Kidney epithelial cell (primary cell): ENCODE results near the gene GET3. TPM values are rescaled to one million over a fixed set of nuclear protein-coding genes. Genes with fewer than 3 reads are reported as not detected.
"Not testable (repeated sequence)": the region's sequence is repeated elsewhere in the genome, so short reads cannot be mapped to it uniquely, and the experiment has no call there.

Experiments used
- DNase-seq: peaks from one replicate; pipeline ENCODE4 v3.0.0-alpha.2; 2010; ENCODE audit warnings: low read depth
- H3K27me3 ChIP-seq: 2 replicates; pipeline ENCODE4 v1.6.0; 2011; ENCODE audit warnings: low read length; ENCODE audit not compliant: control insufficient read depth, insufficient read depth
- H3K36me3 ChIP-seq: 2 replicates; pipeline ENCODE4 v1.5.1; 2011; ENCODE audit warnings: low read length; ENCODE audit not compliant: control insufficient read depth, insufficient read depth
- H3K4me3 ChIP-seq: 2 replicates; pipeline ENCODE4 v1.5.1; 2011; ENCODE audit warnings: low read depth, mild to moderate bottlenecking, control low read depth, low read length
- total RNA-seq: library from RNA; depleted of rRNA; stranded (reverse); fragments of >200 nt; gene quantifications from 2 replicates; pipeline ENCODE4 v1.2.3, GENCODE V29; 2015
- TF ChIP-seq, protein P1 (sequence below): IDR thresholded peaks from 2 replicates; pipeline ENCODE4 v1.5.1; 2011; ENCODE audit warnings: mild to moderate bottlenecking, moderate library complexity, low read length, control low read depth, inconsistent platforms; ENCODE audit not compliant: insufficient read depth, poor library complexity, severe bottlenecking

Gene GET3
- total RNA-seq, 1 donor from 2014 or later, result 146 TPM

DNA sequence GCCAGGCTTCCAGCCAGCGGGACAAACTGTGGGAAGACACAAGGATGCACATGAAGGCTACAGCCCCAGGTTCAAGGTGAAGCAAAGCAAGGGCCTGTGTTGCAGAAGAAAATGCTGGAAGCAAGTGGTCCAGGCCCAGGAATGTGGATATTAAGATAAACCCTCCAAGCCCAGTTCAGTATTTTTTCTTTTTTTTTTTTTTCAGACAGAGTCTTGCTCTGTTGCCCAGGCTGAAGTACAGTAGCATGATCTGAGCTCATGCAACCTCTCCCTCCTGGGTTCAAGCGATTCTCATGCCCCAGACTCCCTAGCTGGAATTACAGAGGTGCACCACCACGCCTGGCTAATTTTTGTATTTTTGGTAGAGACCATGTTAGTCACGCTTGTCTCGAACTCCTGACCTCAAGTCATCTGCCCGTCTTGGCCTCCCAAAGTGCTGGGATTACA is 59.9 kb downstream of the GET3 start:
- no peak for DNase-seq
- TF ChIP-seq, protein P1, sequence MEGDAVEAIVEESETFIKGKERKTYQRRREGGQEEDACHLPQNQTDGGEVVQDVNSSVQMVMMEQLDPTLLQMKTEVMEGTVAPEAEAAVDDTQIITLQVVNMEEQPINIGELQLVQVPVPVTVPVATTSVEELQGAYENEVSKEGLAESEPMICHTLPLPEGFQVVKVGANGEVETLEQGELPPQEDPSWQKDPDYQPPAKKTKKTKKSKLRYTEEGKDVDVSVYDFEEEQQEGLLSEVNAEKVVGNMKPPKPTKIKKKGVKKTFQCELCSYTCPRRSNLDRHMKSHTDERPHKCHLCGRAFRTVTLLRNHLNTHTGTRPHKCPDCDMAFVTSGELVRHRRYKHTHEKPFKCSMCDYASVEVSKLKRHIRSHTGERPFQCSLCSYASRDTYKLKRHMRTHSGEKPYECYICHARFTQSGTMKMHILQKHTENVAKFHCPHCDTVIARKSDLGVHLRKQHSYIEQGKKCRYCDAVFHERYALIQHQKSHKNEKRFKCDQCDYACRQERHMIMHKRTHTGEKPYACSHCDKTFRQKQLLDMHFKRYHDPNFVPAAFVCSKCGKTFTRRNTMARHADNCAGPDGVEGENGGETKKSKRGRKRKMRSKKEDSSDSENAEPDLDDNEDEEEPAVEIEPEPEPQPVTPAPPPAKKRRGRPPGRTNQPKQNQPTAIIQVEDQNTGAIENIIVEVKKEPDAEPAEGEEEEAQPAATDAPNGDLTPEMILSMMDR, result no peak

DNA sequence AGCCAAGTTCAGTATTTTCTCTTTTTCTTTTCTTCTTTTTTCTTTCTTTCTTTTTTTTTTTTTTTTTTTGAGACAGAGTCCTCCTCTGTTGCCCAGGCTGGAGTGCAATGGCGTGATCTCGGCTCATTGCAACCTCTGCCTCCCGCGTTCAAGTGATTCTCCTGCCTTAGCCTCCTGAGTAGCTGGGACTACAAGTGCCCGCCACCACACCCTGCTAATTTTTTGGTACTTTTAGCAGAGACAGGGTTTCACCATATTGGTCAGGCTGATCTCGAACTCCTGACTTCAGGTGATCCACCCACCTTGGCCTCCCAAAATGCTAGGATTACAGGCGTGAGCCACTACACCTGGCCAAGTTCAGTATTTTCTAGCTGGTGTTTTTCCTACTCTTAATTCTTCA is 60.3 kb downstream of the GET3 start:
- not testable (repeated sequence) for H3K36me3 ChIP-seq, DNase-seq, H3K27me3 ChIP-seq, H3K4me3 ChIP-seq

More for the DNA sequence above, 59.9 kb downstream of the GET3 start:
- Histone ChIP-seq H3K36me3 (no peaks in the 10 kb centered on the region), H3K27me3 (no peaks in the 10 kb centered on the region), H3K4me3 (no peak overlapping the region)

Other genes with a start within 250 kb of the GET3 start
- gene ZNF564, start 186.0 kb upstream of the GET3 start, total RNA-seq, result 4.0 and 7.9 TPM in 2 replicates
- gene ZNF490, start 126.7 kb upstream of the GET3 start, total RNA-seq, result 6.0 and 6.6 TPM in 2 replicates
- 11.0 and 16.2 TPM in 2 replicates for gene ZNF791, start 126.6 kb upstream of the GET3 start, total RNA-seq
- 92.8 and 141 TPM in 2 replicates for gene MAN2B1, start 70.8 kb upstream of the GET3 start, total RNA-seq
- gene WDR83, start 70.7 kb upstream of the GET3 start, total RNA-seq, result 15.7 and 16.6 TPM in 2 replicates
- 109 and 127 TPM in 2 replicates for gene DHPS, start 55.6 kb upstream of the GET3 start, total RNA-seq
- gene GNG14, start 49.5 kb upstream of the GET3 start, total RNA-seq, result not detected in 2 replicates
- gene FBXW9, start 40.9 kb upstream of the GET3 start, total RNA-seq, result 19.0 and 20.7 TPM in 2 replicates
- gene TNPO2, start 13.6 kb upstream of the GET3 start, total RNA-seq, result 27.1 and 40.2 TPM in 2 replicates
- gene TRIR, start 2.8 kb upstream of the GET3 start, total RNA-seq, result 368 and 443 TPM in 2 replicates
- not detected in 2 replicates for gene BEST2, start 14.3 kb downstream of the GET3 start, total RNA-seq
- gene HOOK2, start 38.1 kb downstream of the GET3 start, total RNA-seq, result 38.7 and 44.1 TPM in 2 replicates
- gene JUNB, start 54.0 kb downstream of the GET3 start, total RNA-seq, result 395 and 431 TPM in 2 replicates
- 366 and 396 TPM in 2 replicates for gene PRDX2, start 64.3 kb downstream of the GET3 start, total RNA-seq
- gene THSD8, start 64.6 kb downstream of the GET3 start, total RNA-seq, result not detected in 2 replicates
- 17.0 and 24.8 TPM in 2 replicates for gene RNASEH2A, start 69.1 kb downstream of the GET3 start, total RNA-seq
- 0.21 TPM in 1 of 2 replicates, not detected in the other for gene RTBDN, start 97.1 kb downstream of the GET3 start, total RNA-seq
- gene MAST1, start 101.0 kb downstream of the GET3 start, total RNA-seq, result 0.88 and 2.4 TPM in 2 replicates
- 38.5 and 44.4 TPM in 2 replicates for gene DNASE2, start 144.0 kb downstream of the GET3 start, total RNA-seq
- not detected in 2 replicates for gene KLF1, start 149.7 kb downstream of the GET3 start, total RNA-seq
- 35.2 and 43.9 TPM in 2 replicates for gene GCDH, start 153.7 kb downstream of the GET3 start, total RNA-seq
- 0.13 and 0.48 TPM in 2 replicates for gene SYCE2, start 181.8 kb downstream of the GET3 start, total RNA-seq
- gene FARSA, start 196.2 kb downstream of the GET3 start, total RNA-seq, result 90.6 and 93.7 TPM in 2 replicates
- gene CALR, start 201.1 kb downstream of the GET3 start, total RNA-seq, result 936 and 958 TPM in 2 replicates
- 138 and 146 TPM in 2 replicates for gene RAD23A, start 208.4 kb downstream of the GET3 start, total RNA-seq
- gene GADD45GIP1, start 219.7 kb downstream of the GET3 start, total RNA-seq, result 60.1 and 78.0 TPM in 2 replicates
- gene DAND5, start 232.1 kb downstream of the GET3 start, total RNA-seq, result not detected in 2 replicates